HG02642 (cell line): ENCODE measurements around the gene COMMD9.

ENCODE experiments used
- ATAC-seq: cut with Tn5 transposase; IDR thresholded peaks from one replicate; pipeline ENCODE4 v1.9.1; 2021; ENCODE audit warnings: mild to moderate bottlenecking; ENCODE audit not compliant: unreplicated experiment, poor library complexity

The COMMD9 gene

DNA sequence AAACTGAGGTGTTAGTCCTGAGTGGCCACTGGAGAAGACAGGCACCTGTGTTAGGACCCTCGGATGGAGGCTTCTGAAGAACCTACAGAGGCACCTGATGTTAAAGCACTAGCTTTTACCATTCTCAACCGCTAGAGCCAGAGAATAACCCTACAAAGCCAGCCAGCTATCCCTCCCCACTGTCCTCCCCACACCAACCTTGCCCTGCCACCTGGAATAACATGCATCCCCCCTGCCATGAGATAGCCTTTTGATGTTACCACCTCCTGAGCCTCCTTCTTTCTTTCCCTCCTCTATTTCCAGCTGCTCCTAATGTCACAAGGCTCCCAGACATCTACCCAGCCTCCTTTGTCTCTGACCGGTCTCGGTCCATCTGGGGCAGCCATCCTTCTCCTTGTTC is 28.1 kb downstream of the COMMD9 start:
- ATAC-seq, result no peak

GRCh38 chr11:36258730-36259360 is 30.4 kb downstream of the COMMD9 start:
- no peak for ATAC-seq

GRCh38 chr11:36257351-36257750 is 31.9 kb downstream of the COMMD9 start:
- ATAC-seq, result no peak

DNA sequence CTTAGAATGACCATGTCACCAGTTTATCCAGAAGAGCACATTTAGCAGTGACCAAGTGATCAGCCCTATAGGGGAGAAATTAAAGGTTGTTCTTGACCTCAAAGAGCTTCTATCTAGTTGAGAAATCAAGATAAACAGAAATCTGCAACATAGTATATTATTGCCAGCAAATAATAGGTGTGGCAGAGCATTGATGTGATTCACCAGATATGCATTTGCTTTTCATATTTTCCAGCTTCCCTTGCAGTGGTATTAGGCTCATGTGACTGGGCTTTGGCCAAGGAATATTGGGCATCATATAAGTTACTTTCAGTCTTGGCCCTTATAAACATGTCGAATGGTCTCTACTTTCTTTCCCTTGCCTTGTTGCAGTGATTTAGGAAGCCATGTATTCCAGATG is 34.5 kb downstream of the COMMD9 start:
- ATAC-seq, result no peak

DNA sequence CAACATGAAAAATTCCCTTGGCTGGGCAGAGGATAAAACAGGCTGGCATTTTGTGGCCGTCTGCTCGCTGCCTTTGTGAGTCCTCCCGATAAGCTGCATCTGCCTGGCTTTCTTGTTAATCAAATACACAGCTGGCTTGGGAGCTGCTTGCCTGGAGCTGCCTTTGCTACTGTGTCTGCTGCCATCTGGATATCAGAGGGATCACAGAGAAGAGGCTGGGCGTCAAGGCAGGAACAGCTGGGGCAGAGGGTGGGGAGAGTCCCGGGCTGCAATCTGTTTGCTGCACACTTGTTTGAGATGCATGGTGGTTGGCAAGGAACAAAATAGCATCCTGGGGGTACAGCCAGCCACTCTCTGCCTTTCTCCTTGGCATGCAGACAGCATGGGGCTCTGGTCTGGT is 36.0 kb downstream of the COMMD9 start:
- ATAC-seq, result no peak

GRCh38 chr11:36251823-36252222 is 37.4 kb downstream of the COMMD9 start:
- ATAC-seq, result no peak

GRCh38 chr11:36249246-36249645 is 40.0 kb downstream of the COMMD9 start:
- no peak for ATAC-seq

- no peak for ATAC-seq
These were observed 40.8 kb downstream of the COMMD9 start for GRCh38 chr11:36248436-36248835.

DNA sequence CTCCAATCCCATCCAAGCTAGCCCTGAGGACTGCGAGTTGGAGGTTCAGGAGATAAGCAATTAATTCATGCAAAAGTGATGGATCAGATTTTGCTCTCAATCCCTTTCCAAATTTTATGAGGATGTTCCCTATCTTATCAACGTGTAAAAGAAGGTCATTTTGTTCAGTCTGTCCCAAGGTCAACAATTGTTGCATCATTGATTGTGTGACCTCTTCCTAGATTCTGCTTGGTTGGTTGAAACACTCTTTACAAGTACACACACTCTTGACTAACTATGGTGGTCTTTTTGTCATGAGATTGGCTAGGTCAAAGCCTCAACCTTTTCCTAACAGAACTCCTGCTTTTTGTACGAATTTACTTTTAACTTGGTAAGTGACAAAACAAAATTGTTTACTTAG is 41.7 kb downstream of the COMMD9 start:
- ATAC-seq, result no peak

DNA sequence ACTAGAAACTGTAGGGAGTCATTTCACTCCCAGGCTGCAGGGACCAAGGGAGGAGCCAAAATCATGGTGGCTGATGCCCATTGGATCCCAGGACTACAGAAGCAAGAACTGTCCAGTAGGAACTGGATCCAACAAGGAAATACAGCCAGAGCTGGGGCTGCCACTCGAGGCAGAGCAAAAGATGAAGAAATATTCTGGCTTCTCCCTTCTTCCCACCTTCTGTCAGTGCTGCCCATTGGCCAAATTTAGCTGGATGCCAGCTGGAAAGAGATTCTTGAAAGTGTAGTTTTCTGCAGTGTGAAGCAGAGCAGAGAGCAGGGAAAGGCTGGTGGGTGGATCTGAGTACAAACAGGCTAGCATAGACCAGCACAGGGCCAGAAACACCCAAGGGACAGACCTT is 45.6 kb downstream of the COMMD9 start:
- no peak for ATAC-seq

GRCh38 chr11:36241497-36241896 is 47.7 kb downstream of the COMMD9 start:
- ATAC-seq, result no peak

DNA sequence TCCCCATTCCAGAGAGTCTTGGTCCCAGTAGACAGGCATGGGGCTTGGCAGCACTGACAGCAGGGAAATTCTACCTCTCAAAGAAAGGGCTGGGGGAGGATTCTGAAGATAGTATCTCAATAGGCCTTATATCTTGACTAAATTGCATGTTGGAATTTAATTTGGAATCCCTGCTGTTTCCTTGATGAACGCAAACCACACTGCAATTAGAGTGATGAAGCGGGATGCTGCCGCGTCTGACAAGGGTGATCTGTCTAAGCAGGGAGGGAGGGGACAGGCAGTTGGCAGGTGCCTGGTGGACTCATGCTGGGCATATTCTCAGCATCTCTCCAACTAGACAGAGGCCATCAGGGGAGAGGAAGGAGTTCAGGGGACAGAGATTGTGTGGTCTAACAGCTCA is 48.4 kb downstream of the COMMD9 start:
- ATAC-seq, result no peak

DNA sequence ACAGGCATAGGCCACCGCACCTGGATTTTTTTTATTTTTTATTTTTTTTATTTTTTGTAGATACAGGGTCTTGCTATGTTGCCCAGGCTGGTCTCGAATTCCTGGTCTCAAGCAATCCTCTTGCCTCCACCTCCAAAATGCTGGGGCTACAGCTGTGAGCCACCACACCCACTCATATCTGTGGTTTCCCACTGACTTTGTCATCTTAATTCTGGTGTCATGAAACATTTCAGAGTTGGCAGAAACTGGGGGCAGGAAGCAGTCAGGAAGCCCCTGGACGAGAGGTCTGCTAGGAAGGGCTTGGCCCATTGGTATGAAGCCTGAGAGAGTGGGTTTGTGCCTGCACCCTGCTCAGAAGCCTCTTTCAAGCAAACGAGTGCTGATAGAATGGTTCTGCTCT is 49.1 kb downstream of the COMMD9 start:
- no peak for ATAC-seq

DNA sequence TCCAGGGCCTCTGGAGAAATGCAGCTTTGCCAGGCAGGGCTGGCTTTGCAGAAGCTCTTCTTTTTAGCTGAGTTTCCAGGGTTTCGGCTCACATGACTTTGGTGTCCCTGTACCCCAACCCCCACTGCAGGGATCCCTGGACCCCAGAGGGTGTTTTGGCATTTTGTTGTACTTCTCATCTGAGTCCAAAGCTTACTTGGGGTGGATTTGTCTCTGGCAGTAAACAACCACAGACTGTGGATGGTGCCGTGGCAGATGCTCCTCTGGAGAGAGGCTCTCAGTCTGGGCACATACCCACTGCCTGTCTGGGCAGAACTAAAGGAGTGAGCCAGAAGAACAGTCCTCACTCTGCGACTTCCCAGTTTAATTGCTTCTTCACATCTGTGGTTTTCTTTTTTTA is 49.6 kb downstream of the COMMD9 start:
- no peak for ATAC-seq

DNA sequence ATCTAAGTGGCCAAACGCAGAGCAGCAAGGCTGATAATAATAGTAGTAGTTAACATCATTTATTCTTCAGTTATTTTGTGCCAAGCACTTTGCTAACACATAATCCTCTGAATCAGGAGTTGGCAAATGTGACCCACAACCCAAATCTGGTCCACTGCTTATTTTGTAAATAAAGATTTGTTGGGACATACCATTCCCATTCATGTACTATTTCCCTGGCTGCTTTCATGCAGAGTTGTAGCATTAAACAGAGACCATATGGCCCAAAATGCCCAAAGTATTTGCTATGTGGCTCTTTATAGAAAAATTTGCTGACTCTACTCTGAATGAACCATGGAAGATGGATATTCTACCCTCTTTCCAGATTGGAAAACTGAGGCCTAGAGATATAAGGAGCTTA is 50.3 kb downstream of the COMMD9 start:
- no peak for ATAC-seq

- ATAC-seq, result no peak
These were observed 51.1 kb downstream of the COMMD9 start for GRCh38 chr11:36238036-36238631.

DNA sequence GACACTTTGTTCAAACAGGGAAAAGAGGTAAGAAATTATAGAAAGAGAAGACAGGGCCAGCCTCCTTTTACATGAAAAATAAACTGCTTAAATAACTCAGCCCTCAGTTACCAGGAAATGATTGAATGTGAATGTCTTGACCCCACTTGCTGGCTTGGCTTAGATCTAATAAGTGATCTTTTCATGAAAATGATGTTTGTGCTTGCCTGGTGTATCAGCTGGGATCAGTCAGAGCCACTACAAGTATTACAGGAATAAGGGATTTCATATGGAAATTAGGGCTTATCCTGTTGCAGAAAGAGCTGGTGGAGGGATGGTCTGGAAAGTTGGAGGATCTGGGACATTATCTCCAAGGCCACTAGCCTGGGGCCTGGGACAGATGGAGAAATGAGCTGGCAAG is 51.8 kb downstream of the COMMD9 start:
- no peak for ATAC-seq

DNA sequence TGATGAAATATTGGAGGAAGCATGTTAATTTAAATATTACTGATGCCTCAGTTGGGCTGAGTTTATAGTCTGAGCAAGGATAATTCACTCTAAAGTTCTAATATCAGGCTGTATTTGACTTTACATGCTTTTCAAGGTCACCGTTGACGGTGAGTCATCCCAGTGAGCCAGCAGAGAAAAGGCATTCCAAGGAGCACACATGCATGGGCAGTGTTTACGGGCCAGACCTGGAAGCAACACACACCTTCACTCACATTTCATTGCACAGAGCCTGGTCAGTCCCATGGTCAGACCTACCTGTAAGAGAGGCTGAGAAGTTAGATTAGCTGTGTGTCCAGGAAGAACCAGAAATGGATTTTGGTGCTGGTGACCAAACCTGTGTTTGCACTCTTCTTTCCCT is 53.5 kb downstream of the COMMD9 start:
- no peak for ATAC-seq

GRCh38 chr11:36234825-36235224 is 54.4 kb downstream of the COMMD9 start:
- no peak for ATAC-seq

GRCh38 chr11:36233204-36233603 is 56.0 kb downstream of the COMMD9 start:
- ATAC-seq, result no peak

- ATAC-seq, result no peak
These were observed 58.2 kb downstream of the COMMD9 start for GRCh38 chr11:36230779-36231699.
